Transverse colon (tissue), 4 donors: Measurements from ENCODE around the gene ARHGEF10L. TPM values are rescaled to one million over a fixed set of nuclear protein-coding genes. Genes with fewer than 3 reads are reported as not detected.

ENCODE experiments used
- DNase-seq: peaks from one replicate; pipeline ENCODE4 v3.0.0-alpha.2; 2019
- H3K27ac ChIP-seq, 4 donors: fragments of 200-600 bp; sonication (generic); 2 replicates each; pipeline ENCODE4 v1.5.1; 2016 to 2018; ENCODE audit warnings: inconsistent platforms in 4 of 4
- H3K27me3 ChIP-seq: fragments of 200-600 bp; sonication (generic); 2 replicates; pipeline ENCODE4 v1.5.1; 2017; ENCODE audit warnings: inconsistent platforms
- H3K36me3 ChIP-seq, 4 donors: fragments of 200-600 bp; sonication (generic); 2 replicates each; pipeline ENCODE4 v1.5.1; 2017 to 2019; ENCODE audit warnings: inconsistent platforms in 4 of 4
- H3K4me1 ChIP-seq, 4 donors: fragments of 200-600 bp; sonication (generic); 2 replicates each; pipeline ENCODE4 v1.5.1; 2017 to 2020; ENCODE audit warnings: inconsistent platforms in 4 of 4
- H3K4me3 ChIP-seq, 4 donors: fragments of 200-600 bp; sonication (generic); 1 replicate in 1 of 4; 2 replicates in 3 of 4; pipeline versions ENCODE4 v1.5.1 to v1.6.1; 2017 to 2019; ENCODE audit warnings: inconsistent platforms in 4 of 4
- H3K9me3 ChIP-seq, 2 donors: fragments of 200-600 bp; sonication (generic); 2 replicates each; pipeline ENCODE4 v1.5.1; 2017 to 2019; ENCODE audit warnings: inconsistent platforms in 2 of 2
- EP300 ChIP-seq: sonication (generic); formaldehyde crosslinking; IDR thresholded peaks from one replicate; pipeline ENCODE4 v1.6.1; 2017; ENCODE audit warnings: antibody characterized with exemption, low read depth
- POLR2A ChIP-seq: fragments of 450-650 bp; IDR thresholded peaks from one replicate; pipeline ENCODE4 v1.6.1; 2016; ENCODE audit warnings: antibody characterized with exemption, mild to moderate bottlenecking, moderate library complexity
- POLR2AphosphoS5 ChIP-seq, 3 donors: sonication (generic); formaldehyde crosslinking; IDR thresholded peaks; one replicate each; pipeline ENCODE4 v1.6.1; 2016; ENCODE audit warnings: antibody characterized with exemption in 3 of 3
- WGBS, 2 donors: methylation state at CpG; one replicate each; pipeline ENCODE4 v1.1.5; 2018; ENCODE audit warnings: low coverage in 1 of 2; 5-methylcytosine and 5-hydroxymethylcytosine counted together
- in situ Hi-C, 4 donors: fragments of 200-750 bp; cut with MboI; loops; one replicate each; pipeline versions ENCODE4 v1.15.0 to v1.15.1; 2017; ENCODE audit warnings: low sequenced_read_pairs in 3 of 4, low pct_ligation_motif_present in 1 of 4, low pct_unique_long_range_greater_than_20kb in 1 of 4
- intact Hi-C: fragments of 100-400 bp; cut with DNase I; formaldehyde crosslinking; loops from one replicate; pipeline ENCODE4 v1.15.1; 2023; ENCODE audit warnings: low total_unique reads
- total RNA-seq, 4 donors: library from RNA; depleted of rRNA; stranded (reverse); fragments of >200 nt; gene quantifications; one replicate each; pipeline ENCODE4 v1.1.0, GENCODE V29; 2016
- TF ChIP-seq, protein P1 (sequence below), 5 experiments: fragments of 200-600 bp in 3 of 5; fragments of 450-650 bp in 2 of 5; sonication (generic) in 3 of 5; IDR thresholded peaks; 1 replicate in 2 of 5; 2 replicates in 3 of 5; pipeline ENCODE4 v1.5.1; 2016 to 2017; ENCODE audit warnings: antibody characterized with exemption in 5 of 5, inconsistent platforms in 3 of 5, mild to moderate bottlenecking in 2 of 5, moderate library complexity in 1 of 5

The ARHGEF10L gene
- total RNA-seq, 4 donors from 2014 or later, result 115 to 326 (median 199) TPM

DNA sequence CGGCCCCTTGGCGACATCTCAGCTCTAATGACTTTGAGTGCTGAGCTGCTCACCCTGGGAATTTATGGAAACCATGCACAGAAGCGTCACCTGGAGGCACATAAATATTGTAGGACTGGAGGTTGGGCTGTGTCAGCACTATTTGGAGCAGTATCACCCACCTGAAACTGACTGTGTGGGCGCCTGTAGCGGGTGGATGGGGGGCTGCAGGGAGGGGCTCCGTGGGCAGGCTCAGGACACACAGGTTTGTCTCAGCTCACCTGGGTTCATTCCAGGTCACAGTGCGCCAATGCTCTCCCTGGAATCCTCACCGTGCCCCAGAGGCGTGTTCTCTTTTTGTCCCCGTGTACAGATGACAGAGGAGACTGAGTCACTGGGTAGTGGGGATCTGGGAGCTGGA is 140.8 kb downstream of the ARHGEF10L start:
- no peak overlapping the region for H3K27ac ChIP-seq
- no peak for TF ChIP-seq POLR2AphosphoS5 (IDR thresholded peaks at IDR 0.05)
- TF ChIP-seq, protein P1, sequence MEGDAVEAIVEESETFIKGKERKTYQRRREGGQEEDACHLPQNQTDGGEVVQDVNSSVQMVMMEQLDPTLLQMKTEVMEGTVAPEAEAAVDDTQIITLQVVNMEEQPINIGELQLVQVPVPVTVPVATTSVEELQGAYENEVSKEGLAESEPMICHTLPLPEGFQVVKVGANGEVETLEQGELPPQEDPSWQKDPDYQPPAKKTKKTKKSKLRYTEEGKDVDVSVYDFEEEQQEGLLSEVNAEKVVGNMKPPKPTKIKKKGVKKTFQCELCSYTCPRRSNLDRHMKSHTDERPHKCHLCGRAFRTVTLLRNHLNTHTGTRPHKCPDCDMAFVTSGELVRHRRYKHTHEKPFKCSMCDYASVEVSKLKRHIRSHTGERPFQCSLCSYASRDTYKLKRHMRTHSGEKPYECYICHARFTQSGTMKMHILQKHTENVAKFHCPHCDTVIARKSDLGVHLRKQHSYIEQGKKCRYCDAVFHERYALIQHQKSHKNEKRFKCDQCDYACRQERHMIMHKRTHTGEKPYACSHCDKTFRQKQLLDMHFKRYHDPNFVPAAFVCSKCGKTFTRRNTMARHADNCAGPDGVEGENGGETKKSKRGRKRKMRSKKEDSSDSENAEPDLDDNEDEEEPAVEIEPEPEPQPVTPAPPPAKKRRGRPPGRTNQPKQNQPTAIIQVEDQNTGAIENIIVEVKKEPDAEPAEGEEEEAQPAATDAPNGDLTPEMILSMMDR (IDR thresholded peaks at IDR 0.05), result no peak
- no peak for DNase-seq
- no peaks in the 10 kb centered on the region for H3K9me3 ChIP-seq
- H3K36me3 ChIP-seq, result no peaks in the 10 kb centered on the region
- 77 to 93% methylated on average over 3 to 9 of the region's 10 CpGs for WGBS, 2 donors
- H3K4me3 ChIP-seq, result no peak overlapping the region
- in situ Hi-C loops (no loop called here), intact Hi-C loops (no loop called here)
- H3K27me3 ChIP-seq, result no peaks in the 10 kb centered on the region
- no peaks in the 10 kb centered on the region for H3K4me1 ChIP-seq

DNA sequence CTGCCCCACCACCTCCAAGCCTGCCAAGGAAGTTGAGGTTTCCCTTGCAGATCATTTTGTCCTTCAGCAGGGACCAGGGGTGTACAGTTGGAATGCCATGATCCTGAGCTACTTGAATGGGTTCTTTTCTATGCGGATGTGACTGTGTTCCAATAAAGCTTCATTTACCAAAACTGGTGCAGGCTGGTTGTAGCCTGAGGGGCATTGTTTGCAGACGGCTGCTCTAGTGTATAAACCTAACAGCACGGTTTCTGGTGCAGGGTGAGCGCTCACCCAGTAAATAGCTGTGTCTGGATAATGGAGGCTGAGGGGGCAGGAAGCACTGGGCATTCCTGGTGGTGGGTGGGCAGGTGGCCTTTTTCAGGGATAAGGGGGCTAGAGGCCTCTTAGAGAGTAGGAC is 142.9 kb downstream of the ARHGEF10L start:
- no peak overlapping the region for H3K4me3 ChIP-seq
- no peak for DNase-seq
- 78% methylated on average over 4 of the region's 4 CpGs; no CpG with 5 or more reads in 1 of the 2 donors for WGBS, 2 donors
- H3K36me3 ChIP-seq, result peaks cover 0 to 4% (median under 1%) of the 10 kb centered on the region in 4 donors
- H3K4me1 ChIP-seq, result no peaks in the 10 kb centered on the region
- no peak overlapping the region for H3K27ac ChIP-seq
- no peaks in the 10 kb centered on the region for H3K27me3 ChIP-seq
- H3K9me3 ChIP-seq, result no peaks in the 10 kb centered on the region
- intact Hi-C loops (no loop called here), in situ Hi-C loops (no loop called here)
- TF ChIP-seq POLR2AphosphoS5 (IDR thresholded peaks at IDR 0.05) (no peak), POLR2A (no peak), EP300 (no peak)
- TF ChIP-seq, protein P1 (IDR thresholded peaks at IDR 0.05), result no peak

DNA sequence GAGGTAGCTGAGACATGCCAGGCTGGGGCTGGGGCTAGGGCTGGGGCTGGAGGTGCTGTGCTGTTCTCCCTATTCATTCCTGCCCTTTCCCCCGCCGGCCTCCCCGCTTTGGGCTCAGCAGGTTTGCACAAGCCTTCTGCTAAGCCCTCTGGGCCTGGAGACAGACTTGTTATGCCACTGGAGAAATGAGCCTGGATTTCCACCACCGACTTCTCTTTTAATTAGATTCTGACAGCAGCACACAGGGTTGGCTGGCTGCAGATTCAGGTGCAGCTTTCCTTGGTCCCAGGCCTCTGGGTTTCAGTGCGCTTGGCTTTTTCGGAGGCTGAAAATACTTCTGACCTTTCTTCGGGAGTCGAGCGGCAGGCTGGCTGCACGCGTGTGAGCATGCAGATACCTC is 144.1 kb downstream of the ARHGEF10L start:
- Histone ChIP-seq H3K27me3 (no peaks in the 10 kb centered on the region), H3K4me1 (no peaks in the 10 kb centered on the region), H3K27ac (no peak overlapping the region), H3K36me3 (peaks cover 0 to 14% (median 4%) of the 10 kb centered on the region in 4 donors), H3K4me3 (no peak overlapping the region), H3K9me3 (no peaks in the 10 kb centered on the region)
- TF ChIP-seq EP300, result no peak
- no peak for TF ChIP-seq POLR2AphosphoS5 (IDR thresholded peaks at IDR 0.05)
- TF ChIP-seq, protein P1 (IDR thresholded peaks at IDR 0.05), result no peak
- TF ChIP-seq POLR2A, result no peak
- in situ Hi-C loops, result no loop called here
- intact Hi-C loops, result no loop called here
- WGBS, 2 donors, result 80 to 94% methylated on average over 1 to 11 of the region's 11 CpGs
- DNase-seq, result no peak

DNA sequence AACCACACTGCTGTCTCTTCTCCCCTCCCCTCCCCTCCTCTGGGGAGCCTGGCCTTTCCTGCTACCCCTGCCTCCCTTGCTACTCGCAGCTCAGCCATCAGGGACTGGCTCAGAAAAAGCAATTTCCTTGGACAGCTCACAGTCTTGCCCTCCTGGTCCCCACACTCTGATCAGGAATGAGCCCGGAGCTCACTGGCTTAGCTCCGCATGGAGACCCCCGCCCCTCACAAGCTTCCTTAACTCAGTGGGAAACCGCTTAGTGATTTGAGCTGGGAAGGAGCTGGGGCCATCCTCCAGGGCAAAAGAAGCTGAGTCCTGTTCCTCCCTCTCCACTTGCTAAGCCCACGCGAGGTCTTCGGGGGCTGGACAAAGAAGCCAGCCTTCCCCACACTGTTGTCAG is 145.3 kb downstream of the ARHGEF10L start:
- Histone ChIP-seq H3K27me3 (no peaks in the 10 kb centered on the region), H3K4me1 (no peaks in the 10 kb centered on the region), H3K4me3 (no peak overlapping the region), H3K9me3 (no peaks in the 10 kb centered on the region), H3K36me3 (peaks cover 0 to 14% (median 4%) of the 10 kb centered on the region in 4 donors), H3K27ac (no peak overlapping the region)
- in situ Hi-C loops, result no loop called here
- 87% methylated on average over 6 to 8 of the region's 8 CpGs for WGBS, 2 donors
- intact Hi-C loops, result no loop called here
- no peak for TF ChIP-seq POLR2AphosphoS5 (IDR thresholded peaks at IDR 0.05)
- TF ChIP-seq EP300, result no peak
- TF ChIP-seq, protein P1 (IDR thresholded peaks at IDR 0.05), result no peak
- no peak for TF ChIP-seq POLR2A
- no peak for DNase-seq
